ENCODE data around the gene DNAJC1.

The DNAJC1 gene

GRCh38 chr10:21959998-21960397 is 43.5 kb downstream of the DNAJC1 start:
- no peak for DNase-seq

GRCh38 chr10:21954690-21955089 is 48.8 kb downstream of the DNAJC1 start:
- DNase-seq = no peak

GRCh38 chr10:21954132-21954531 is 49.4 kb downstream of the DNAJC1 start:
- no peak for DNase-seq

GRCh38 chr10:21953585-21954057 is 49.9 kb downstream of the DNAJC1 start:
- peak; percentile 27 for DNase-seq

- DNase-seq = no peak
Measured at GRCh38 chr10:21950566-21950965, 53.0 kb downstream of the DNAJC1 start.

GRCh38 chr10:21946946-21947345 is 56.6 kb downstream of the DNAJC1 start:
- DNase-seq = no peak

GRCh38 chr10:21944727-21945386 is 58.7 kb downstream of the DNAJC1 start:
- no peak for DNase-seq

GRCh38 chr10:21943633-21944265 is 59.8 kb downstream of the DNAJC1 start:
- DNase-seq = no peak

GRCh38 chr10:21935439-21936023 is 68.0 kb downstream of the DNAJC1 start:
- no peak for DNase-seq

- DNase-seq = no peak
Measured at GRCh38 chr10:21934307-21934706, 69.2 kb downstream of the DNAJC1 start.

- no peak for DNase-seq
Measured at GRCh38 chr10:21929070-21929469, 74.5 kb downstream of the DNAJC1 start.

GRCh38 chr10:21927631-21928353 is 75.7 kb downstream of the DNAJC1 start:
- no peak for DNase-seq

GRCh38 chr10:21926949-21927348 is 76.6 kb downstream of the DNAJC1 start:
- no peak for DNase-seq

- DNase-seq = no peak
Measured at GRCh38 chr10:21926358-21926925, 77.1 kb downstream of the DNAJC1 start.

- DNase-seq = no peak
Measured at GRCh38 chr10:21925851-21926250, 77.7 kb downstream of the DNAJC1 start.

GRCh38 chr10:21924511-21924910 is 79.0 kb downstream of the DNAJC1 start:
- DNase-seq = no peak

- DNase-seq = no peak
Measured at GRCh38 chr10:21920633-21921032, 82.9 kb downstream of the DNAJC1 start.

- DNase-seq = no peak
Measured at GRCh38 chr10:21919906-21920305, 83.6 kb downstream of the DNAJC1 start.

GRCh38 chr10:21919117-21919516 is 84.4 kb downstream of the DNAJC1 start:
- DNase-seq = no peak

GRCh38 chr10:21912625-21913024 is 90.9 kb downstream of the DNAJC1 start:
- DNase-seq = no peak

GRCh38 chr10:21910798-21911197 is 92.7 kb downstream of the DNAJC1 start:
- DNase-seq = no peak

GRCh38 chr10:21907436-21907835 is 96.1 kb downstream of the DNAJC1 start:
- no peak for DNase-seq

GRCh38 chr10:21904930-21905329 is 98.6 kb downstream of the DNAJC1 start:
- no peak for DNase-seq
